Right atrium auricular region (tissue), 2 donors: ENCODE measurements around the gene DNAH8. TPM values are rescaled to one million over a fixed set of nuclear protein-coding genes. Genes with fewer than 3 reads are reported as not detected.
A peak's percentile ranks its signal among the peaks of the same experiment; 100 is the strongest.

Experiments
- DNase-seq: peaks from one replicate; pipeline ENCODE4 v3.0.0-alpha.2; 2019; ENCODE audit warnings: low spot score
- H3K27ac ChIP-seq, 2 donors: fragments of 200-600 bp; sonication (generic); 1 replicate in 1 of 2; 2 replicates in 1 of 2; pipeline ENCODE4 v1.5.1; 2016 to 2019
- H3K27me3 ChIP-seq, 2 donors: fragments of 200-600 bp; sonication (generic); one replicate each; pipeline versions ENCODE4 v1.5.1 to v1.6.0; 2017 to 2019
- H3K36me3 ChIP-seq: fragments of 200-600 bp; sonication (generic); one replicate; pipeline ENCODE4 v1.5.1; 2016
- H3K4me1 ChIP-seq, 2 donors: fragments of 200-600 bp; sonication (generic); one replicate each; pipeline versions ENCODE4 v1.5.1 to v1.6.0; 2017 to 2019
- H3K4me3 ChIP-seq, 2 donors: fragments of 200-600 bp; sonication (generic); 1 replicate in 1 of 2; 2 replicates in 1 of 2; pipeline ENCODE4 v1.5.1; 2017 to 2019; ENCODE audit warnings: mild to moderate bottlenecking in 1 of 2, moderate library complexity in 1 of 2
- H3K9me3 ChIP-seq, 2 donors: fragments of 200-600 bp; sonication (generic); one replicate each; pipeline ENCODE4 v1.5.1; 2019
- total RNA-seq, 2 donors: library from RNA; depleted of rRNA; stranded (reverse); fragments of >200 nt; gene quantifications; one replicate each; pipeline ENCODE4 v1.1.0, GENCODE V29; 2016
- TF ChIP-seq, protein P1 (sequence below), 2 donors: fragments of 200-600 bp; sonication (generic); IDR thresholded peaks; one replicate each; pipeline ENCODE4 v1.5.1; 2019; ENCODE audit warnings: antibody characterized with exemption in 2 of 2

The DNAH8 gene
- total RNA-seq, 2 donors from 2014 or later = 0.04 TPM; not detected in 1

DNA sequence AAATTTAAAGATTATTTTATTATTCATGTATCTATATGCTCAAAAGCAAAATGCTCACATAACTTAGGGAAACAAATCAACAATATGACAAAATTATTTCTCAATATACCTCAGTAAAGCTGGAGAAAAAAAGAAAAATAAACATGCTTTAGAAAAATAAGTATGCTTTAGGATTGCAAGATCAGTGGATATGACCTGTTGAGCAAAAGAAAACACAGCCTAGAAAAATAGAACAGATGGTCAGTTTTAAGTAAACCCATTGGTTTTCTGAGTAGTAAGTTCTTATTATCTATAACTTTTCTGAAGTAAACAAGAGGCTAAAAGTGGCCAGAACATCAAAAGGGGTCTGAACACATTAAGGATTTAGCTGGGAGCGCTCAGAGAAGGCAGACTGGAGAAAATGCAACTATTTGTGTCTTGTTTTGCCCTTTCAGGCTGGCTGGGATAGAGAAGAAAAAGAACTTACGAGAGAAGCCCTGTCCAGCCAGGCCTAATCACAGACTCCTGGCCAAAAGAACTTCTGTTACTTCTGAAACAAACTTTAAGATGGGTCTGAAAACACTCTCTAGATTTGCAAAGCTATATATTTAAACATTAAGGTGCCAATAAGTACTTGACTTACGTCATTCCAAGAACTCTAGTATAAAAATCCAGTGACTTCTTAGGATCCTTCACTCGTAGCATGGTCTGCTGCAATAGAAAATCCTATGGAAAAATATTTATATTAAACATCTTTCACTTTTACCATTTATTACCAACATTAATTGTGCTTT lies 28.7 kb upstream of the DNAH8 start:
- Histone ChIP-seq H3K27me3 (no peaks in the 10 kb centered on the region), H3K4me3 (no peak overlapping the region), H3K4me1 (peaks cover 0 to 15% of the 10 kb centered on the region in 2 donors), H3K27ac (no peak overlapping the region), H3K9me3 (no peaks in the 10 kb centered on the region), H3K36me3 (peaks cover 15% of the 10 kb centered on the region)
- no peak for DNase-seq
- TF ChIP-seq, protein P1, sequence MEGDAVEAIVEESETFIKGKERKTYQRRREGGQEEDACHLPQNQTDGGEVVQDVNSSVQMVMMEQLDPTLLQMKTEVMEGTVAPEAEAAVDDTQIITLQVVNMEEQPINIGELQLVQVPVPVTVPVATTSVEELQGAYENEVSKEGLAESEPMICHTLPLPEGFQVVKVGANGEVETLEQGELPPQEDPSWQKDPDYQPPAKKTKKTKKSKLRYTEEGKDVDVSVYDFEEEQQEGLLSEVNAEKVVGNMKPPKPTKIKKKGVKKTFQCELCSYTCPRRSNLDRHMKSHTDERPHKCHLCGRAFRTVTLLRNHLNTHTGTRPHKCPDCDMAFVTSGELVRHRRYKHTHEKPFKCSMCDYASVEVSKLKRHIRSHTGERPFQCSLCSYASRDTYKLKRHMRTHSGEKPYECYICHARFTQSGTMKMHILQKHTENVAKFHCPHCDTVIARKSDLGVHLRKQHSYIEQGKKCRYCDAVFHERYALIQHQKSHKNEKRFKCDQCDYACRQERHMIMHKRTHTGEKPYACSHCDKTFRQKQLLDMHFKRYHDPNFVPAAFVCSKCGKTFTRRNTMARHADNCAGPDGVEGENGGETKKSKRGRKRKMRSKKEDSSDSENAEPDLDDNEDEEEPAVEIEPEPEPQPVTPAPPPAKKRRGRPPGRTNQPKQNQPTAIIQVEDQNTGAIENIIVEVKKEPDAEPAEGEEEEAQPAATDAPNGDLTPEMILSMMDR (IDR thresholded peaks at IDR 0.05) = no peak

DNA sequence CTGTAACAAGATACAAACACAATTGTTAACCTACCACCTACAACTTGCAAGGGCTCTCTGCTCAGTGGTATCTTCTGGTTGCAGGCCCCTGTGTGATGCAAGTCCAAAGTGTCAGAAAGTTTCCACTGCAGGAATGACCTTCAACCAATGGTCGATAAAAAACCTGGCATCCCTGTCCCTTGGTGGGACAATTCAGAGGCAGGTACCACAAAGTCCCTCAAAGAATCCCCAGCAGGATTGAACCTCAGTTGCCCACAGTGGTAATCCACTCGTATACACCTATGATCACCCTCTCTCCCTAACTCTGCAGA lies 28.1 kb upstream of the DNAH8 start:
- Histone ChIP-seq H3K36me3 (peaks cover 9% of the 10 kb centered on the region), H3K4me3 (no peak overlapping the region), H3K9me3 (no peaks in the 10 kb centered on the region), H3K4me1 (peaks cover 0 to 15% of the 10 kb centered on the region in 2 donors), H3K27ac (peak overlapping the region in 1 of 2 donors; percentile 40), H3K27me3 (no peaks in the 10 kb centered on the region)
- no peak for DNase-seq
- TF ChIP-seq, protein P1 (IDR thresholded peaks at IDR 0.05) = no peak

GRCh38 chr6:38687549-38687948 lies 27.6 kb upstream of the DNAH8 start:
- no peak for DNase-seq
- peaks cover 7% of the 10 kb centered on the region for H3K36me3 ChIP-seq
- H3K27ac ChIP-seq = peak overlapping the region in 1 of 2 donors; percentile 40
- no peak overlapping the region for H3K4me3 ChIP-seq
- peaks cover 0 to 15% of the 10 kb centered on the region in 2 donors for H3K4me1 ChIP-seq
- H3K27me3 ChIP-seq = no peaks in the 10 kb centered on the region
- TF ChIP-seq, protein P1 (IDR thresholded peaks at IDR 0.05) = no peak
- H3K9me3 ChIP-seq = no peaks in the 10 kb centered on the region

GRCh38 chr6:38688579-38689087 lies 26.5 kb upstream of the DNAH8 start:
- Histone ChIP-seq H3K4me3 (no peak overlapping the region), H3K27ac (peak overlapping the region in 1 of 2 donors; percentile 11), H3K9me3 (no peaks in the 10 kb centered on the region), H3K4me1 (peaks cover 0 to 15% of the 10 kb centered on the region in 2 donors), H3K36me3 (no peaks in the 10 kb centered on the region), H3K27me3 (no peaks in the 10 kb centered on the region)
- DNase-seq = no peak
- TF ChIP-seq, protein P1 (IDR thresholded peaks at IDR 0.05) = no peak

DNA sequence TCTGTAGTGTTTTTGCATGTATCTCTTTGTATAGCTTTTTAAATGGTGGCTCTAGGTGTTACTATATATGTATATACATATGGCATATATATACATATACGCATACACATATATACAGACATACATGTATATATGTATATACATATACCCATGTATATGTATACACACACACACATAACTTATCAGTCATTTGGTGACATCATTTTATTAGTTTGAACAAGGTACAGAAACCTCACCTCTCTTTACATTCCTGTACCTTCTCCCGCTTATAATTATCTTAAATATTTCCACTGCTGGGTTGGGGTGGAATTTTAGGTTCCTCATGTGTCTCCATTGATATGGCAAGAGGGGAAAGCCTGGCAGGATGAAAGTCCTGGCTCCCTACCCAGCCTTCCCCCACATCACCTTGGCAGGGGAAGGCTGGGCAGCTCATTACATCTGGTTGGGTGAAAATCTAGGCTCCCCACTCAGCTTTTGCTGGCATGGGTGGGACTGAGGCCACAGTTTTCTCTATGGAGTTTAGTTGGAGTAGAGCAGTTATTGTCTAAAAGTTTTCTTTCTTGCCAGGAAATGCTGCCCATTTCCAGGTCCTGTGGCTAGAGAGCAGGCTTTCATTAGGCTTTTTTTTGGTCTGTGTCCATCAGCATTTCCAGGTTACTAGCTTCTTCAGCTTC lies 19.7 kb upstream of the DNAH8 start:
- Histone ChIP-seq H3K27ac (no peak overlapping the region), H3K9me3 (peaks cover 0 to 4% of the 10 kb centered on the region in 2 donors), H3K4me3 (no peak overlapping the region), H3K4me1 (no peaks in the 10 kb centered on the region), H3K27me3 (no peaks in the 10 kb centered on the region), H3K36me3 (no peaks in the 10 kb centered on the region)
- TF ChIP-seq, protein P1 (IDR thresholded peaks at IDR 0.05) = no peak
- no peak for DNase-seq
